Inflammatory macrophage treated with lipopolysaccharide for 4 hours (primary cell): ENCODE data around the gene FCHO2.

Experiments used
- DNase-seq: peaks from one replicate; pipeline ENCODE4 v3.0.0-alpha.2; 2020

The FCHO2 gene

GRCh38 chr5:73032635-73033034 is 76.8 kb downstream of the FCHO2 start:
- no peak for DNase-seq

GRCh38 chr5:73037545-73037944 is 81.7 kb downstream of the FCHO2 start:
- DNase-seq, result no peak

- DNase-seq, result no peak
These were observed 83.2 kb downstream of the FCHO2 start for GRCh38 chr5:73039082-73039481.

- DNase-seq, result no peak
These were observed 87.2 kb downstream of the FCHO2 start for GRCh38 chr5:73042993-73043392.

GRCh38 chr5:73044546-73044945 is 88.7 kb downstream of the FCHO2 start:
- DNase-seq, result no peak

GRCh38 chr5:73045623-73046022 is 89.8 kb downstream of the FCHO2 start:
- DNase-seq, result no peak

- no peak for DNase-seq
These were observed 105.8 kb downstream of the FCHO2 start for GRCh38 chr5:73061593-73061992.

- no peak for DNase-seq
These were observed 110.6 kb downstream of the FCHO2 start for GRCh38 chr5:73066466-73066865.

GRCh38 chr5:73067213-73067612 is 111.4 kb downstream of the FCHO2 start:
- DNase-seq, result no peak

- no peak for DNase-seq
These were observed 125.3 kb downstream of the FCHO2 start for GRCh38 chr5:73081093-73081492.

- no peak for DNase-seq
These were observed 132.2 kb downstream of the FCHO2 start for GRCh38 chr5:73088026-73088425.

GRCh38 chr5:73093943-73094342 is 138.1 kb downstream of the FCHO2 start:
- peak; percentile 60 for DNase-seq

- no peak for DNase-seq
These were observed 138.6 kb downstream of the FCHO2 start for GRCh38 chr5:73094415-73094814.

GRCh38 chr5:73095564-73096238 is 139.9 kb downstream of the FCHO2 start:
- DNase-seq, result no peak

- no peak for DNase-seq
These were observed 140.4 kb downstream of the FCHO2 start for GRCh38 chr5:73096239-73096575.

- DNase-seq, result no peak
These were observed 141.9 kb downstream of the FCHO2 start for GRCh38 chr5:73097740-73098139.

- DNase-seq, result no peak
These were observed 144.3 kb downstream of the FCHO2 start for GRCh38 chr5:73100109-73100508.

GRCh38 chr5:73103870-73104299 is 148.0 kb downstream of the FCHO2 start:
- DNase-seq, result no peak

GRCh38 chr5:73104326-73104725 is 148.5 kb downstream of the FCHO2 start:
- no peak for DNase-seq

- no peak for DNase-seq
These were observed 150.5 kb downstream of the FCHO2 start for GRCh38 chr5:73106335-73106734.

GRCh38 chr5:73110190-73110589 is 154.3 kb downstream of the FCHO2 start:
- no peak for DNase-seq

GRCh38 chr5:73111536-73111935 is 155.7 kb downstream of the FCHO2 start:
- no peak for DNase-seq

GRCh38 chr5:73112359-73112758 is 156.5 kb downstream of the FCHO2 start:
- DNase-seq, result no peak

- no peak for DNase-seq
These were observed 158.3 kb downstream of the FCHO2 start for GRCh38 chr5:73114044-73114688.
